GM12873 (cell line): ENCODE results near the gene E2F8.

Experiments used
- TF ChIP-seq, protein P1 (sequence below): IDR thresholded peaks from 2 replicates; pipeline ENCODE4 v1.5.1; 2012; ENCODE audit warnings: low read depth, mild to moderate bottlenecking, moderate library complexity, low read length, control low read depth; ENCODE audit not compliant: insufficient read depth; ENCODE audit errors: missing control alignments

E2F8 gene

DNA sequence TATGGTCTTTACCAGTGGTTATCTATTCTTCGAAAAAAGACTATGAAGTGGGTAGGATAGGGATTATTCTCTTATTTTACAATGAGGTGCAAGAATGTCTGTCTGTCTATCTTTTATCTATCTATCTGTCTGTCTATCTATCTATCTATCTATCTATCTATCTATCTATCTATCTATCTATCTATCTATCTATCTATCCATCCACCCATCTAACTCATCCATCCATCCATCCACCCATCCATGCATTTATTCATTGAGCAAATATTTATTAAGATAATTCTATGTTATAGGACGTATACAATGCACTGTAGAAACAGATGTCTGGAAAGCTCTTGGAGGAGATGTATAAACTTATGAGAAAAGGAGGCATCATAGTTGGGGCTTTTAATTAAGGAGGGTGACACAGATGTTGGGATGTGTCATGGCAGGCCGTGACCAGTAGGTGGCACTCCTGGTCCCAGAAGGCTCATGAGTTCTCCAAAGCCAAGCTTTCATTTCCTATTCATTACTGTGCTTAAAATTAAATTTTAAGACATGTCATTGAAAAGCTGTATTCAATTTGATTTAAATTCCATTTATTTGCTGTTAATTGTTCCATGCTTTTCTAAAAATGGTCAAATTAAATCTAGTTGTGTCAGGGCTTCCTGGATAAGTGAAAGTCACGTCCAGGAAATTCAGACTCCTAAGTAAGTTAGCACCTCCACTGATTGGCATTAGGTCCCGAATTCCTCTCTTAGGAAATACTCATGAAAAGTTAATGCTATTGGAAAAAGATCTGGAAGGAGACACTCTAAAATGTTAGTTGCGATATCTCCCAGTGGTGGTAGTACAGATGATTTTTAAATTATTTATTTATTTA, 19.0 kb upstream of the E2F8 start:
- TF ChIP-seq, protein P1, sequence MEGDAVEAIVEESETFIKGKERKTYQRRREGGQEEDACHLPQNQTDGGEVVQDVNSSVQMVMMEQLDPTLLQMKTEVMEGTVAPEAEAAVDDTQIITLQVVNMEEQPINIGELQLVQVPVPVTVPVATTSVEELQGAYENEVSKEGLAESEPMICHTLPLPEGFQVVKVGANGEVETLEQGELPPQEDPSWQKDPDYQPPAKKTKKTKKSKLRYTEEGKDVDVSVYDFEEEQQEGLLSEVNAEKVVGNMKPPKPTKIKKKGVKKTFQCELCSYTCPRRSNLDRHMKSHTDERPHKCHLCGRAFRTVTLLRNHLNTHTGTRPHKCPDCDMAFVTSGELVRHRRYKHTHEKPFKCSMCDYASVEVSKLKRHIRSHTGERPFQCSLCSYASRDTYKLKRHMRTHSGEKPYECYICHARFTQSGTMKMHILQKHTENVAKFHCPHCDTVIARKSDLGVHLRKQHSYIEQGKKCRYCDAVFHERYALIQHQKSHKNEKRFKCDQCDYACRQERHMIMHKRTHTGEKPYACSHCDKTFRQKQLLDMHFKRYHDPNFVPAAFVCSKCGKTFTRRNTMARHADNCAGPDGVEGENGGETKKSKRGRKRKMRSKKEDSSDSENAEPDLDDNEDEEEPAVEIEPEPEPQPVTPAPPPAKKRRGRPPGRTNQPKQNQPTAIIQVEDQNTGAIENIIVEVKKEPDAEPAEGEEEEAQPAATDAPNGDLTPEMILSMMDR, result peak; percentile 94

DNA sequence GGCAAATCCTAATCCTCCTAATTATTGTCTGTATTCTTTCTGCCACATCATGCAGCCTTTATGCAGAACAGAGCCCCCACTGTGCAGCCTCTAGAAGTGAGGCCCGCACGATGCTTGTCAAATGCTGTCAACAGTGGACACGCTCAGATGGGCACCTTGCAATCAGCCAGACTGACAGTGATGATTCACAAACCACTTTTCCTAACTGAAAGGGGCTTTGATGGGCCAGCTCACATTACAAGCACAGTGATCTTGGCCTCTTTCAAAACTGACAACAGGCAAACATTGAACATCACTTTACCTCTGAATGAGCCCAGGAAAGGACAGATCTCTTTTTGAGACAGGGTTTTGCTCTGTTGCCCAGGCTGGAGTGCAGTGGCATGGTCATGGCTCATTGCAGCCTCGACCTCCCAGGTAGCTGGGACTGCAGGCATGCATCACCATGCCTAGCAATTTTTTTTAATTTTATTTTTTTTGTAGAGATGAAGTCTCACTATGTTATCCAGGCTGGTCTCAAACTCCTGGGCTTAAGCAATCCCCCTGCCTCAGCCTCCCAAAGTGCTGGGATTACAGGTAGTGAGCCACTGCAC, 18.0 kb upstream of the E2F8 start:
- TF ChIP-seq, protein P1, result no peak

- TF ChIP-seq, protein P1, result no peak
Observed at GRCh38 chr11:19253817-19254216, 13.1 kb upstream of the E2F8 start.

DNA sequence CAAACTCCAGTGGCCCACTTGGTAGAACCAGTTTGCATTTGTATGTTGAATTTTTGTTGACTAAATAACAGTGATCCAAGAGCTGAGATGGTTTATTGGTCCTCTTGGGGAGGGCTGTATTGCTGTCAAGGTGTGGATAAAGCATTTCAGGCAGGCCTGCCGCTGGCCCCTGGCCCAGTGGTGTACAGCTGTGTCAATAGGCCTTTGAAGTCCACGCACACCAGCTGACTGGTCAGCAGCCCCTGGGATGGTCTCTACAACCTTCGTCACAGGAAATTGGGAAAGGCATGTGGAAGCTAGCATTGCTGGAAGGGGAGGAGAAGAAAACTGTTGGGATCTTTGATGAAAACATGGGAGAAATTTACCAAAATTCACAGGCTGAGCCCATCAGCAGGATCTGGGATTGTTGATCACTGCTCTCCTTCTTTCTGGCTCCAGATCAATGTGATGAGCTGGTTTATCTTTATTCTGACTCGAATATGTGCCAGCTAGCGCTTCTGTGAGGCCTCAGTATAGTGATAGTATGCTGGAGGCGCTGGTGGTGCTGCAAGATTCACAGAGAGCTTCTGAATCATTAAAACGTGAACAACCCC, 12.5 kb upstream of the E2F8 start:
- TF ChIP-seq, protein P1, result no peak

GRCh38 chr11:19252394-19253152, 11.8 kb upstream of the E2F8 start:
- TF ChIP-seq, protein P1, result no peak

- TF ChIP-seq, protein P1, result no peak
Observed at GRCh38 chr11:19251577-19251976, 10.8 kb upstream of the E2F8 start.
